H9 (cell line): ENCODE results near the gene PRKAR2B. TPM values are rescaled to one million over a fixed set of nuclear protein-coding genes. Genes with fewer than 3 reads are reported as not detected.

Source experiments
- DNase-seq: peaks from one replicate; pipeline ENCODE4 v3.0.0-alpha.2; 2017
- H2AFZ ChIP-seq: one replicate; pipeline ENCODE4 v1.6.1; 2013; ENCODE audit warnings: mild to moderate bottlenecking, low read length, control low read depth, moderate library complexity
- H2AK5ac ChIP-seq: 2 replicates; pipeline ENCODE4 v1.6.1; 2013; ENCODE audit warnings: low read length, control low read depth, mixed read lengths; ENCODE audit not compliant: insufficient read length
- H2BK120ac ChIP-seq: one replicate; pipeline ENCODE4 v1.6.1; 2013; ENCODE audit warnings: low read depth, mild to moderate bottlenecking, low read length, control low read depth, inconsistent platforms; ENCODE audit not compliant: poor library complexity, severe bottlenecking
- H2BK12ac ChIP-seq: 2 replicates; pipeline ENCODE4 v1.6.1; 2013; ENCODE audit warnings: low read length, control low read depth, mixed read lengths, low read depth; ENCODE audit not compliant: insufficient read length
- H2BK15ac ChIP-seq: 2 replicates; pipeline ENCODE4 v1.6.1; 2013; ENCODE audit warnings: low read depth, low read length, control low read depth
- H2BK20ac ChIP-seq: one replicate; pipeline ENCODE4 v1.6.1; 2013; ENCODE audit warnings: low read depth, mild to moderate bottlenecking, low read length, control low read depth, inconsistent platforms; ENCODE audit not compliant: poor library complexity, severe bottlenecking
- H2BK5ac ChIP-seq: 2 replicates; pipeline ENCODE4 v1.6.1; 2013; ENCODE audit warnings: low read length, control low read depth, mixed read lengths; ENCODE audit not compliant: insufficient read length
- H3K14ac ChIP-seq: 2 replicates; pipeline ENCODE4 v1.6.1; 2013; ENCODE audit warnings: low read length, control low read depth; ENCODE audit not compliant: insufficient read depth
- H3K18ac ChIP-seq: 2 replicates; pipeline ENCODE4 v1.6.1; 2013; ENCODE audit warnings: low read depth, mild to moderate bottlenecking, mixed read lengths, low read length, control low read depth; ENCODE audit not compliant: insufficient read length
- H3K23ac ChIP-seq: 2 replicates; pipeline ENCODE4 v1.6.1; 2013; ENCODE audit warnings: low read length, control low read depth, mixed read lengths, low read depth; ENCODE audit not compliant: insufficient read length
- H3K23me2 ChIP-seq: 2 replicates; pipeline ENCODE4 v1.6.1; 2013; ENCODE audit warnings: low read depth, mild to moderate bottlenecking, mixed read lengths, low read length, control low read depth; ENCODE audit not compliant: insufficient read length, poor library complexity, severe bottlenecking
- H3K27ac ChIP-seq: 2 replicates; pipeline ENCODE4 v1.5.1; 2013; ENCODE audit warnings: low read length, control low read depth, mixed read lengths, low read depth; ENCODE audit not compliant: insufficient read length
- H3K27me3 ChIP-seq: 2 replicates; pipeline ENCODE4 v1.6.1; 2013; ENCODE audit warnings: low read length, control low read depth, inconsistent platforms; ENCODE audit not compliant: insufficient read depth
- H3K4ac ChIP-seq: 2 replicates; pipeline ENCODE4 v1.6.1; 2013; ENCODE audit warnings: low read depth, mild to moderate bottlenecking, control low read depth, inconsistent platforms, low read length, moderate library complexity
- H3K4me1 ChIP-seq: 2 replicates; pipeline ENCODE4 v1.6.1; 2013; ENCODE audit warnings: low read length, control low read depth, inconsistent platforms; ENCODE audit not compliant: insufficient read depth
- H3K4me2 ChIP-seq: 2 replicates; pipeline ENCODE4 v1.6.1; 2013; ENCODE audit warnings: low read length, control low read depth, mixed read lengths; ENCODE audit not compliant: insufficient read length, insufficient read depth
- H3K56ac ChIP-seq: 2 replicates; pipeline ENCODE4 v1.6.1; 2013; ENCODE audit warnings: low read depth, mild to moderate bottlenecking, mixed read lengths, low read length, control low read depth; ENCODE audit not compliant: insufficient read length
- H3K79me1 ChIP-seq: 2 replicates; pipeline ENCODE4 v1.6.1; 2013; ENCODE audit warnings: low read depth, mild to moderate bottlenecking, moderate library complexity, low read length, control low read depth, inconsistent platforms; ENCODE audit not compliant: insufficient read depth, poor library complexity, severe bottlenecking
- H3K79me2 ChIP-seq: 2 replicates; pipeline ENCODE4 v1.6.1; 2013; ENCODE audit warnings: low read length, control low read depth, inconsistent platforms; ENCODE audit not compliant: insufficient read depth
- H3K9ac ChIP-seq: 2 replicates; pipeline ENCODE4 v1.6.1; 2013; ENCODE audit warnings: low read length, control low read depth, mixed read lengths; ENCODE audit not compliant: insufficient read length; ENCODE audit errors: extremely low read depth
- H3K9me3 ChIP-seq: one replicate; pipeline ENCODE4 v1.6.1; 2013; ENCODE audit warnings: low read depth, low read length, inconsistent platforms; ENCODE audit not compliant: control insufficient read depth
- H3T11ph ChIP-seq: one replicate; pipeline ENCODE4 v1.6.1; 2013; ENCODE audit warnings: mild to moderate bottlenecking, low read length, control low read depth, inconsistent platforms
- H4K20me1 ChIP-seq: one replicate; pipeline ENCODE4 v1.6.1; 2013; ENCODE audit not compliant: control insufficient read depth, insufficient read length, insufficient read depth
- H4K5ac ChIP-seq: 2 replicates; pipeline ENCODE4 v1.6.1; 2013; ENCODE audit warnings: low read depth, mild to moderate bottlenecking, mixed read lengths, low read length, control low read depth; ENCODE audit not compliant: insufficient read length
- H4K8ac ChIP-seq: replicated peaks from 2 replicates; pipeline ENCODE4 v1.6.1; 2013; ENCODE audit warnings: low read length, control low read depth, mixed read lengths, low read depth; ENCODE audit not compliant: insufficient read length
- H4K91ac ChIP-seq: 2 replicates; pipeline ENCODE4 v1.6.1; 2013; ENCODE audit warnings: low read depth, mild to moderate bottlenecking, moderate library complexity, mixed read lengths, low read length, control low read depth; ENCODE audit not compliant: insufficient read length
- H3K27ac Mint-ChIP-seq, 3 experiments: 2 replicates in 2 of 3; 3 replicates in 1 of 3; pipeline ENCODE4 v1.8.0; 2020 to 2021; ENCODE audit warnings: mixed read lengths in 3 of 3, mild to moderate bottlenecking in 1 of 3, moderate library complexity in 1 of 3
- H3K27me3 Mint-ChIP-seq: 2 replicates; pipeline ENCODE4 v1.8.0; 2021; ENCODE audit warnings: low read depth, mild to moderate bottlenecking, moderate library complexity, mixed read lengths
- H3K36me3 Mint-ChIP-seq, 3 experiments: 2 replicates in 2 of 3; 3 replicates in 1 of 3; pipeline ENCODE4 v1.8.0; 2020 to 2021; ENCODE audit warnings: low read depth in 3 of 3, mixed read lengths in 3 of 3; ENCODE audit not compliant: insufficient read depth in 1 of 3
- H3K4me1 Mint-ChIP-seq, 2 experiments: 2 replicates each; pipeline ENCODE4 v1.8.0; 2020; ENCODE audit warnings: mixed read lengths in 2 of 2
- H3K4me3 Mint-ChIP-seq, 2 experiments: 2 replicates in 1 of 2; 3 replicates in 1 of 2; pipeline ENCODE4 v1.8.0; 2020 to 2021; ENCODE audit warnings: mild to moderate bottlenecking in 2 of 2, mixed read lengths in 2 of 2, moderate library complexity in 1 of 2
- H3K9me3 Mint-ChIP-seq, 2 experiments: 2 replicates in 1 of 2; 3 replicates in 1 of 2; pipeline ENCODE4 v1.8.0; 2020; ENCODE audit warnings: mild to moderate bottlenecking in 2 of 2, mixed read lengths in 2 of 2, moderate library complexity in 1 of 2
- CTCF ChIP-seq: fragments of 200-600 bp; sonication (generic); conservative IDR thresholded peaks from 3 replicates; pipeline ENCODE4 v1.8.0; 2021; ENCODE audit warnings: antibody characterized with exemption, mild to moderate bottlenecking
- WGBS: extraction: QIAGEN DNeasy Blood & Tissue Kit; methylation state at CpG from one replicate; pipeline ENCODE4 v1.1.7; 2013; ENCODE audit warnings: missing lambda C conversion rate, low lambda C conversion rate, mixed read lengths; ENCODE audit not compliant: insufficient read length; ENCODE audit errors: extremely low coverage; 5-methylcytosine and 5-hydroxymethylcytosine counted together
- total RNA-seq: library from RNA; stranded (reverse); gene quantifications from 2 replicates; pipeline ENCODE4 v1.2.1, GENCODE V29; 2021

PRKAR2B gene
- total RNA-seq, 1 experiment from 2014 or later, result 16.6 TPM

- no peak overlapping the region for H3K23ac ChIP-seq
- H2BK20ac ChIP-seq, result no peak overlapping the region
- H4K8ac ChIP-seq, result no peak overlapping the region
- Mint-ChIP-seq H3K36me3 (no peaks in the 10 kb centered on the region), H3K4me1 (peaks cover 15 to 16% of the 10 kb centered on the region in 2 experiments), H3K4me3 (no peak overlapping the region), H3K27ac (no peak overlapping the region), H3K27me3 (no peaks in the 10 kb centered on the region), H3K9me3 (no peaks in the 10 kb centered on the region)
- no peaks in the 10 kb centered on the region for H3K4me1 ChIP-seq
- no peak overlapping the region for H3K4ac ChIP-seq
- H3T11ph ChIP-seq, result no peak overlapping the region
- no peak for TF ChIP-seq CTCF
- H3K27ac ChIP-seq, result no peak overlapping the region
- WGBS, result no CpG with 5 or more reads among the region's 5 CpGs
- no peak overlapping the region for H2BK15ac ChIP-seq
- no peaks in the 10 kb centered on the region for H3K79me1 ChIP-seq
- H3K18ac ChIP-seq, result no peak overlapping the region
- no peaks in the 10 kb centered on the region for H4K20me1 ChIP-seq
- H2BK5ac ChIP-seq, result no peak overlapping the region
- no peaks in the 10 kb centered on the region for H3K79me2 ChIP-seq
- no peak overlapping the region for H4K5ac ChIP-seq
- H2AFZ ChIP-seq, result no peak overlapping the region
- H3K27me3 ChIP-seq, result no peaks in the 10 kb centered on the region
- no peak overlapping the region for H4K91ac ChIP-seq
- no peak overlapping the region for H3K14ac ChIP-seq
- H2AK5ac ChIP-seq, result no peak overlapping the region
- H3K9me3 ChIP-seq, result no peaks in the 10 kb centered on the region
- no peak overlapping the region for H2BK120ac ChIP-seq
- DNase-seq, result no peak
- no peak overlapping the region for H2BK12ac ChIP-seq
- no peak overlapping the region for H3K4me2 ChIP-seq
- no peak overlapping the region for H3K9ac ChIP-seq
- H3K56ac ChIP-seq, result no peak overlapping the region
- H3K23me2 ChIP-seq, result no peaks in the 10 kb centered on the region
Observed at GRCh38 chr7:107113866-107114265, 69.4 kb downstream of the PRKAR2B start.
